Neural progenitor cell (in vitro differentiated cells): Measurements from ENCODE around the gene BMP7. TPM values are rescaled to one million over a fixed set of nuclear protein-coding genes. Genes with fewer than 3 reads are reported as not detected.

Experiments used
- DNase-seq: peaks from one replicate; pipeline ENCODE4 v3.0.0-alpha.2; 2016; ENCODE audit warnings: low spot score
- H2AFZ ChIP-seq: fragments of 200-600 bp; sonication (generic); replicated peaks from 2 replicates; pipeline ENCODE4 v1.6.1; 2016; ENCODE audit warnings: antibody characterized with exemption
- H3F3A ChIP-seq: fragments of 200-600 bp; sonication (generic); 2 replicates; pipeline ENCODE4 v1.6.1; 2016; ENCODE audit warnings: antibody characterized with exemption, low read depth
- H3K27ac ChIP-seq: fragments of 200-600 bp; sonication (generic); 2 replicates; pipeline ENCODE4 v1.5.1; 2016; ENCODE audit warnings: mild to moderate bottlenecking
- H3K27me3 ChIP-seq: fragments of 200-600 bp; sonication (generic); 2 replicates; pipeline ENCODE4 v1.6.1; 2016; ENCODE audit warnings: mild to moderate bottlenecking, moderate library complexity
- H3K36me3 ChIP-seq: fragments of 200-600 bp; sonication (generic); 2 replicates; pipeline ENCODE4 v1.5.1; 2016
- H3K4me1 ChIP-seq: fragments of 200-600 bp; sonication (generic); 2 replicates; pipeline ENCODE4 v1.6.1; 2016; ENCODE audit warnings: mixed run types
- H3K4me2 ChIP-seq: fragments of 200-600 bp; sonication (generic); 2 replicates; pipeline ENCODE4 v1.6.1; 2016
- H3K4me3 ChIP-seq: fragments of 200-600 bp; sonication (generic); 2 replicates; pipeline ENCODE4 v1.5.1; 2016
- H3K79me2 ChIP-seq: fragments of 200-600 bp; sonication (generic); 2 replicates; pipeline ENCODE4 v1.6.1; 2016; ENCODE audit warnings: low read depth
- H3K9ac ChIP-seq: fragments of 200-600 bp; sonication (generic); 2 replicates; pipeline ENCODE4 v1.6.1; 2016
- H3K9me3 ChIP-seq: fragments of 200-600 bp; sonication (generic); 2 replicates; pipeline ENCODE4 v1.5.1; 2016; ENCODE audit warnings: low read depth
- H4K20me1 ChIP-seq: fragments of 200-600 bp; sonication (generic); 2 replicates; pipeline ENCODE4 v1.6.1; 2016; ENCODE audit warnings: low read depth
- H3K27ac Mint-ChIP-seq: 3 replicates; pipeline ENCODE4 v1.8.0; 2021; ENCODE audit warnings: mixed read lengths
- H3K27me3 Mint-ChIP-seq: 2 replicates; pipeline ENCODE4 v1.8.0; 2022; ENCODE audit warnings: low read depth, mild to moderate bottlenecking, inconsistent platforms, moderate library complexity, mixed read lengths; ENCODE audit not compliant: insufficient read depth
- H3K36me3 Mint-ChIP-seq: 3 replicates; pipeline ENCODE4 v1.8.0; 2021; ENCODE audit warnings: mixed read lengths
- H3K4me1 Mint-ChIP-seq: 3 replicates; pipeline ENCODE4 v1.8.0; 2021; ENCODE audit warnings: mixed read lengths
- H3K4me3 Mint-ChIP-seq: 3 replicates; pipeline ENCODE4 v1.8.0; 2021; ENCODE audit warnings: mild to moderate bottlenecking, moderate library complexity, mixed read lengths
- H3K9me3 Mint-ChIP-seq: 3 replicates; pipeline ENCODE4 v1.8.0; 2020; ENCODE audit warnings: mixed read lengths
- EZH2 ChIP-seq: fragments of 200-600 bp; sonication (generic); IDR thresholded peaks from 2 replicates; pipeline ENCODE4 v1.6.1; 2017; ENCODE audit warnings: antibody characterized with exemption, mild to moderate bottlenecking, moderate library complexity
- EZH2phosphoT487 ChIP-seq: fragments of 200-600 bp; sonication (generic); IDR thresholded peaks from 2 replicates; pipeline ENCODE4 v1.6.1; 2017; ENCODE audit warnings: antibody characterized with exemption
- total RNA-seq: library from RNA; depleted of rRNA; stranded (reverse); fragments of >200 nt; gene quantifications from 2 replicates; pipeline ENCODE4 v1.2.3, GENCODE V29; 2015; ENCODE audit warnings: low replicate concordance
- TF ChIP-seq, protein P1 (sequence below): fragments of 200-600 bp; sonication (generic); IDR thresholded peaks from 2 replicates; pipeline ENCODE4 v1.5.1; 2017; ENCODE audit warnings: antibody characterized with exemption, mild to moderate bottlenecking

The BMP7 gene
- total RNA-seq, 1 donor from 2014 or later = 11.2 TPM

- H3K9ac ChIP-seq = no peak overlapping the region
- TF ChIP-seq EZH2phosphoT487 = no peak
- TF ChIP-seq, protein P1, sequence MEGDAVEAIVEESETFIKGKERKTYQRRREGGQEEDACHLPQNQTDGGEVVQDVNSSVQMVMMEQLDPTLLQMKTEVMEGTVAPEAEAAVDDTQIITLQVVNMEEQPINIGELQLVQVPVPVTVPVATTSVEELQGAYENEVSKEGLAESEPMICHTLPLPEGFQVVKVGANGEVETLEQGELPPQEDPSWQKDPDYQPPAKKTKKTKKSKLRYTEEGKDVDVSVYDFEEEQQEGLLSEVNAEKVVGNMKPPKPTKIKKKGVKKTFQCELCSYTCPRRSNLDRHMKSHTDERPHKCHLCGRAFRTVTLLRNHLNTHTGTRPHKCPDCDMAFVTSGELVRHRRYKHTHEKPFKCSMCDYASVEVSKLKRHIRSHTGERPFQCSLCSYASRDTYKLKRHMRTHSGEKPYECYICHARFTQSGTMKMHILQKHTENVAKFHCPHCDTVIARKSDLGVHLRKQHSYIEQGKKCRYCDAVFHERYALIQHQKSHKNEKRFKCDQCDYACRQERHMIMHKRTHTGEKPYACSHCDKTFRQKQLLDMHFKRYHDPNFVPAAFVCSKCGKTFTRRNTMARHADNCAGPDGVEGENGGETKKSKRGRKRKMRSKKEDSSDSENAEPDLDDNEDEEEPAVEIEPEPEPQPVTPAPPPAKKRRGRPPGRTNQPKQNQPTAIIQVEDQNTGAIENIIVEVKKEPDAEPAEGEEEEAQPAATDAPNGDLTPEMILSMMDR = no peak
- TF ChIP-seq EZH2 = no peak
- H3K9me3 ChIP-seq = no peaks in the 10 kb centered on the region
- no peaks in the 10 kb centered on the region for H4K20me1 ChIP-seq
- Mint-ChIP-seq H3K27ac (no peak overlapping the region), H3K4me1 (peaks cover 20% of the 10 kb centered on the region), H3K27me3 (peaks cover 7% of the 10 kb centered on the region), H3K36me3 (peaks cover 44% of the 10 kb centered on the region), H3K9me3 (no peaks in the 10 kb centered on the region), H3K4me3 (no peak overlapping the region)
- no peak overlapping the region for H2AFZ ChIP-seq
- H3K4me3 ChIP-seq = no peak overlapping the region
- H3K79me2 ChIP-seq = no peaks in the 10 kb centered on the region
- H3K27me3 ChIP-seq = no peaks in the 10 kb centered on the region
- no peak overlapping the region for H3K27ac ChIP-seq
- H3K36me3 ChIP-seq = no peaks in the 10 kb centered on the region
- no peak overlapping the region for H3K4me2 ChIP-seq
- no peak for DNase-seq
- peaks cover 22% of the 10 kb centered on the region for H3F3A ChIP-seq
- peaks cover 25% of the 10 kb centered on the region for H3K4me1 ChIP-seq
These were observed 66.6 kb downstream of the BMP7 start for GRCh38 chr20:57199656-57200405.

- Histone ChIP-seq H3K4me2 (peak overlapping the region; percentile 65), H3K79me2 (no peaks in the 10 kb centered on the region), H2AFZ (no peak overlapping the region), H4K20me1 (no peaks in the 10 kb centered on the region), H3K9ac (no peak overlapping the region), H3K4me3 (no peak overlapping the region), H3K9me3 (no peaks in the 10 kb centered on the region), H3K36me3 (no peaks in the 10 kb centered on the region), H3K27me3 (no peaks in the 10 kb centered on the region), H3K4me1 (peaks cover 25% of the 10 kb centered on the region), H3K27ac (no peak overlapping the region), H3F3A (peaks cover 22% of the 10 kb centered on the region)
- TF ChIP-seq, protein P1 = no peak
- peak; percentile 65 for DNase-seq
- Mint-ChIP-seq H3K36me3 (peaks cover 40% of the 10 kb centered on the region), H3K9me3 (no peaks in the 10 kb centered on the region), H3K27me3 (peaks cover 7% of the 10 kb centered on the region), H3K27ac (no peak overlapping the region), H3K4me3 (no peak overlapping the region), H3K4me1 (peaks cover 20% of the 10 kb centered on the region)
These were observed 68.0 kb downstream of the BMP7 start for GRCh38 chr20:57198132-57199072.

GRCh38 chr20:57197352-57198131, 68.9 kb downstream of the BMP7 start:
- Histone ChIP-seq H3K9me3 (no peaks in the 10 kb centered on the region), H3K36me3 (no peaks in the 10 kb centered on the region), H3F3A (peaks cover 22% of the 10 kb centered on the region), H4K20me1 (no peaks in the 10 kb centered on the region), H3K79me2 (no peaks in the 10 kb centered on the region), H3K4me3 (no peak overlapping the region), H3K27me3 (no peaks in the 10 kb centered on the region), H3K27ac (no peak overlapping the region), H3K4me1 (peaks cover 25% of the 10 kb centered on the region), H3K9ac (no peak overlapping the region), H3K4me2 (peak overlapping the region; percentile 65), H2AFZ (no peak overlapping the region)
- Mint-ChIP-seq H3K36me3 (peaks cover 38% of the 10 kb centered on the region), H3K27ac (peak overlapping the region; percentile 72), H3K4me3 (no peak overlapping the region), H3K9me3 (no peaks in the 10 kb centered on the region), H3K27me3 (peaks cover 7% of the 10 kb centered on the region), H3K4me1 (peaks cover 20% of the 10 kb centered on the region)
- DNase-seq = no peak
- TF ChIP-seq EZH2 = no peak
- TF ChIP-seq, protein P1 = no peak
- TF ChIP-seq EZH2phosphoT487 = no peak
